ENCODE measurements around the gene TEPSIN. TPM values are rescaled to one million over a fixed set of nuclear protein-coding genes. Genes with fewer than 3 reads are reported as not detected.

The TEPSIN gene
- polyA plus RNA-seq, 6 donors from 2014 or later, result 4.5 to 16.8 (median 7.6) TPM

DNA sequence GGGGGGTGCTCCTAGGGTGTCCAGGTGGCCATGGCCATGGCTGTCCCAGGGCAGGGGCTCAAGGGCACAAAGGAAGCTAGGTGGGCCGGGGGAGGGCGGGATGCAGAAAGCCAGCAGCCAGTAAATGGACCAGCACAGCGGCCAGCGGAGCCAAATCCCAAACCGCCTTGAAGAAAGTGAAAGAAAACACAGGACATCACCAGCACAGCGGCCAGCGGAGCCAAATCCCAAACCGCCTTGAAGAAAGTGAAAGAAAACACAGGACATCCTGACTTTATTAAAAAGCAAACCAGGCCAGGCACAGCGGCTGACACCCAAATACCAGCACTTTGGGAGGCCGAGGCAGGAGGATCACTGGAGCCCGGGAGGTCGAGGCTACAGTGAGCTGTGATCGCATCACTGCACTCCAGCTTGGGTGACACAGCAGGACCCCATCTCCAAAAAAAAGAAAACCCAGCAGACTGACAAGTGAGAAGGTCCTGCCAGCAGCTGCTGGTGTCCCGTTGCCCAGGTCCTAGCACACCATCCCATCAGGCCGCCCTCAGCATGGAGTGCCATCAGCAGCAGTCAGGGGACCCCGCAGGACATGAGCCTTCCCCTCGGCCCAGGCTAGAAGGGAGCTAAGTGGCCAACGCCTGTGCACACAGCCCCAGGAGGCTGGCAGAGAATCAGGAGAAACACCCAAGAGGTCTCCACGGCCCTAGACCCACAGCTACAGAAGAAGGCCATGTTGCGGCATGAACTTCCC lies 39.3 kb upstream of the TEPSIN start:
- H3K27ac Mint-ChIP-seq, result no peak overlapping the region
- peaks cover 0 to 5% (median 0%) of the 10 kb centered on the region in 3 donors for H3K4me1 Mint-ChIP-seq
- DNase-seq (no peak), ATAC-seq (ENCODE audit: low read depth in 2 of 2) (no peak)
- peak overlapping the region in 1 of 8 donors; percentile 42 for H3K4me3 Mint-ChIP-seq
- no peaks in the 10 kb centered on the region for H3K27me3 Mint-ChIP-seq
- no peaks in the 10 kb centered on the region for H3K9me3 Mint-ChIP-seq
- peaks cover under 1 to 13% of the 10 kb centered on the region in 2 donors for H3K36me3 Mint-ChIP-seq

DNA sequence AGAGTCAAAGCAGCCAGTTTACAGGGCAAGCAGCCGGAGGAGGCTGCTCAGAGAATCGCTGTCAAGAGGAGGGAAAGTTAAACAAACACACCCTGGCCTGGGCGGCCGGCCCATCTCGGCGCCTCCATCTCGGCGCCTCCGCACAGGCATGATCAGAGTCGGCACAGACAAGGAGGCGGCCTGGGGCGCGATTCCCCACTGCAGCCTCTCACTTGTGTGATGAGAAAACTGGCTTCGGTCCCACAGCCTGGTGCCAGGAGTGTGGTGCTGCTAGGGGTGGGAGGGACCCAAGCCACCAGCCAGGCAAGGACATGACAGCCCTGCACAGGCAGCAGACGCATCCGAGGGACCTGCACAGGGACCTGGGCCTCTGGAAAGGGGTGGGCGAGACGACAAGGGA lies 38.6 kb upstream of the TEPSIN start:
- Mint-ChIP-seq H3K4me3 (peak overlapping the region in 1 of 8 donors; percentile 42), H3K4me1 (peaks cover 0 to 6% (median 0%) of the 10 kb centered on the region in 3 donors), H3K9me3 (no peaks in the 10 kb centered on the region), H3K27ac (no peak overlapping the region), H3K36me3 (peaks cover 7 to 13% of the 10 kb centered on the region in 2 donors), H3K27me3 (no peaks in the 10 kb centered on the region)
- DNase-seq (no peak), ATAC-seq (ENCODE audit: low read depth in 2 of 2) (no peak)

DNA sequence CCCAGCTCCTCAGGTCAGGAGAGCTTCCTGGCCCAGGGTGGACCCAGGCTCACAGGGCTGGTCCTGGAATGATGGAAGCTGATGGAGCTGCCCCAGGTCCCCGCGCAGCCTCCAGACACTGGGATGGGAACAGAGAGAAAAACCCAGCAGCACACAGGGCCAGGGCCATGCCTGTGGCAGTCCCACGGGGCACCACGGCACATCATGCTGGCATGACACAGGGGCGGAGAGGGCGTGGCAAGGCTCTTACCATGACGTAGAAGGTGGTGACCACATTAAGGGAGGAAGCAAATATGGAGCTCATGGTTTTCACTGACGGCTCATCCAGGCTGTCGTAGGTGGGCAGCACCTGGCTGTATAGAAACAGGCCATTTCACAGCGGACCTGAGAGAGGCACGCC lies 37.9 kb upstream of the TEPSIN start:
- Mint-ChIP-seq H3K27me3 (no peaks in the 10 kb centered on the region), H3K4me1 (peaks cover 0 to 6% (median 0%) of the 10 kb centered on the region in 3 donors), H3K9me3 (no peaks in the 10 kb centered on the region), H3K36me3 (peaks cover 7 to 13% of the 10 kb centered on the region in 2 donors), H3K27ac (peak overlapping the region in 1 of 6 donors; percentile 56), H3K4me3 (no peak overlapping the region)
- DNase-seq (no peak), ATAC-seq (ENCODE audit: low read depth in 2 of 2) (no peak)

DNA sequence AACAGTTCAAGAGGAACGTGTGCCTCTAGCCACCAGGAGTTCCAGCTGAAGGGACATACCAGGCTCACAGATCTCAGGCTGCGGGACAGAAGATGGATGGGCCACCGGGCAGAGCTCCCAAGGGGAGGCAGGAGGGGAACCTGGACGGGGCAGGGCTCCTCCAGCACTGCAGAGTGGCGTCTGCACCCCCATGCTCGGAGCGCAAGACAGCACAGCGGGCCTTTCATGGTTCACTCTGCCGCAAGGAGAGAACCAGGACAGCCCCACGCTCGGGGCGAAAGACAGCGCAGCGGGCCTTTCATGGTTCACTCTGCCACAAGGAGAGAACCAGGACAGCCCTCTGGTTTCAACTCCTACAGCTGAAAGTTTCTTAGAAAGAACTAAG lies 35.6 kb upstream of the TEPSIN start:
- Mint-ChIP-seq H3K36me3 (peaks cover 6 to 7% of the 10 kb centered on the region in 2 donors), H3K9me3 (no peaks in the 10 kb centered on the region), H3K4me1 (peaks cover 0 to 6% (median 0%) of the 10 kb centered on the region in 3 donors), H3K27ac (no peak overlapping the region), H3K4me3 (no peak overlapping the region), H3K27me3 (no peaks in the 10 kb centered on the region)
- no peak for DNase-seq
- ATAC-seq (ENCODE audit: low read depth in 2 of 2), result no peak

DNA sequence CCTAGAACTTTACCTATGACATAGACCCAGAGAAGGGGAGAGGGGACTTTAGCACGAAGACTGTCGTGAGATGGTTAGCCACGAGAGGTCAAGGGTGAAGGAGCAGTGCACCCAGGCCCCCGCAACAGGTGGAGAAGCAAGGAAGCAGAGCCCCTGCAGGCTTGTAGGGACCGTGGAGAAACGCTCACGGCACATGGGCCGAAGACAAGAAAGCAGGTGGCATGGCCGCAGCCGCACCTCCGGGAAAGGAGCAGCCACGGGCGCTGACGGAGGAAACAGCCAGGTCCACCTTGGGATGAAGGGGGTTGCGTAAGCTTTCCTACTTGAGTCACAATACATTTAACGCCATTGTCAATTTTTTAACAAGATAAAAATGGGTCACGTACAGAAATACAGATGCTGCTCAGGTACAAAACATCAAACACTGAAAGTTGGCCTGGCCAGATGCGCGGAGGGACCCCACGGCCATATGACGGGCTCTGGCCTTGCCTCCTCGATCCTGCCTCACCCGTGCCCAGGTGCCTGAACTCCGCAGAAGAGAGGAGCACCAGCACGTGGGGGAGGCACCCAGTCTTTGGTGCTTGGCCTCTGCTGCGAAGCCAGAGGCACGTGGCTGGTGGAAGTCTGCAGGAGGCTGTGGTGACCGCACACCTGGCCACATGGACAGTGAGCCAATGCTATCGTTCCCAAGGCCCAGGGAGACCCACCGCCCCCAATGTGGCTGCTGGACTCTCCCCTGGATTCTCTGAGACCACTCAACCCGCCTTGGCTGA lies 35.0 kb upstream of the TEPSIN start:
- H3K4me3 Mint-ChIP-seq, result no peak overlapping the region
- H3K27ac Mint-ChIP-seq, result no peak overlapping the region
- no peaks in the 10 kb centered on the region for H3K9me3 Mint-ChIP-seq
- peaks cover 0 to 6% (median 0%) of the 10 kb centered on the region in 3 donors for H3K4me1 Mint-ChIP-seq
- no peak for DNase-seq
- H3K27me3 Mint-ChIP-seq, result no peaks in the 10 kb centered on the region
- peaks cover 6 to 7% of the 10 kb centered on the region in 2 donors for H3K36me3 Mint-ChIP-seq
- no peak for ATAC-seq (ENCODE audit: low read depth in 2 of 2)

DNA sequence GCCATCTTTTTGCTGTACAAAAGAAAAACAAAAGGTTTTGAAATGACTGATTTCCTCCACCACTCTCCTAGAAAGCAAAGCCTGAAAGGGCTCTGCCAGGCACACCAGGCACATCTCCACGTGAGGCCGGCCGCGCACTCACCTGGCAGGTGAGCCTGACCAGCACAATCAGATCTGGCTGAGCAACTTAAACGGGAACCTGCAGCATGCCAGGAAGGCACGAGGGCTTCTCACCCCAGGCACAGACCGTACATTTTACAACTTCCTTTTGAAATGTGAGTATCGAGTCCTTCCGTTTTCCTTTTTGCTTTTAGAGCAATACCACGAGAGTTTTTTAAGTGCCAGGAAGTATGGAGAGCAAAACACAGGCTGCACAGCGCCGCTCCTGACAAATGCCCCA lies 33.8 kb upstream of the TEPSIN start:
- H3K9me3 Mint-ChIP-seq, result no peaks in the 10 kb centered on the region
- H3K27me3 Mint-ChIP-seq, result no peaks in the 10 kb centered on the region
- peak overlapping the region in 1 of 8 donors; percentile 45 for H3K4me3 Mint-ChIP-seq
- DNase-seq (no peak), ATAC-seq (ENCODE audit: low read depth in 2 of 2) (no peak)
- H3K4me1 Mint-ChIP-seq, result peaks cover 0 to 6% (median 0%) of the 10 kb centered on the region in 3 donors
- H3K27ac Mint-ChIP-seq, result no peak overlapping the region
- peaks cover 6 to 7% of the 10 kb centered on the region in 2 donors for H3K36me3 Mint-ChIP-seq

DNA sequence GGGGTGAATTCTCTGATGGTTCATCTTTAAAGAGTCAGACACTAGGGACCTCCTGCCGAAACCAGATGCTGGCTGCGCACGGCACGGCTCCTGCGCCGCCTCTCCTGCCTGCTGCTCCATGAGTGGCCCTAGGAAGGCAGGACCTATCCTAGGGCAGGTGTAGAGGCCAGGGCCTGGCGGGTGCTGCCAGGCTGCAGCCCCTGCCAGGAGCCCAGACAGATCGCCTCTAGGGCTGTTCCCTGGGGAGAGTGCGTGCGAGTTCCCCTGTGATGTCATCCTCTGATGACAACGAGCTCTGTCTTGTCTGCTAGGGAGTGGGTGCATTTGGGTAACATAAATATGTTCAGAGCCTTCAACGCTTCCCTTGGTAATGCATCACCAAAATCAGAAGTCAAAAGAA lies 32.4 kb upstream of the TEPSIN start:
- Mint-ChIP-seq H3K27me3 (no peaks in the 10 kb centered on the region), H3K9me3 (no peaks in the 10 kb centered on the region), H3K36me3 (peaks cover 7 to 13% of the 10 kb centered on the region in 2 donors), H3K4me1 (peaks cover 0 to 6% (median 4%) of the 10 kb centered on the region in 3 donors), H3K4me3 (no peak overlapping the region), H3K27ac (no peak overlapping the region)
- DNase-seq (no peak), ATAC-seq (ENCODE audit: low read depth in 2 of 2) (no peak)

DNA sequence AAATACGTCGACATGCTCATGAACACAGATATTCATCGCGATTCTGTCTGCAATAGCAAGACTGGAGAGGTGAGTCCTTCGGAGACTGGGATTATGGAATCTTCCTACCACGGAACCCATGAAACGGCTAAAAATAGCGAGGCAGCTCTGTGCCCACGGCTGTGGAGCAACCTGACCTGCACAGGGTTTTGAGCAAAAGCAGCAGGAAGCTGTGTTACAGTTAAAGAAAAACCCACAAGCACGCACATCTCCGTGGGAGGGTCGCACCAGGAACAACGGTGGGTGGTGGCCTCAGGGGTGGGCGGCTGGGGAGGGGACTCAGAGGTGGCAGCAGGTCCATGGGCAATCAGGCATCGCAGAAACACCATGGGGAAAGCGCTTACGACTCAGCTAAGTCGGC lies 31.4 kb upstream of the TEPSIN start:
- no peaks in the 10 kb centered on the region for H3K27me3 Mint-ChIP-seq
- H3K4me3 Mint-ChIP-seq, result no peak overlapping the region
- H3K27ac Mint-ChIP-seq, result no peak overlapping the region
- DNase-seq, result no peak
- no peak for ATAC-seq (ENCODE audit: low read depth in 2 of 2)
- H3K4me1 Mint-ChIP-seq, result peaks cover 0 to 6% (median 4%) of the 10 kb centered on the region in 3 donors
- no peaks in the 10 kb centered on the region for H3K9me3 Mint-ChIP-seq
- H3K36me3 Mint-ChIP-seq, result peaks cover 7 to 17% of the 10 kb centered on the region in 2 donors

DNA sequence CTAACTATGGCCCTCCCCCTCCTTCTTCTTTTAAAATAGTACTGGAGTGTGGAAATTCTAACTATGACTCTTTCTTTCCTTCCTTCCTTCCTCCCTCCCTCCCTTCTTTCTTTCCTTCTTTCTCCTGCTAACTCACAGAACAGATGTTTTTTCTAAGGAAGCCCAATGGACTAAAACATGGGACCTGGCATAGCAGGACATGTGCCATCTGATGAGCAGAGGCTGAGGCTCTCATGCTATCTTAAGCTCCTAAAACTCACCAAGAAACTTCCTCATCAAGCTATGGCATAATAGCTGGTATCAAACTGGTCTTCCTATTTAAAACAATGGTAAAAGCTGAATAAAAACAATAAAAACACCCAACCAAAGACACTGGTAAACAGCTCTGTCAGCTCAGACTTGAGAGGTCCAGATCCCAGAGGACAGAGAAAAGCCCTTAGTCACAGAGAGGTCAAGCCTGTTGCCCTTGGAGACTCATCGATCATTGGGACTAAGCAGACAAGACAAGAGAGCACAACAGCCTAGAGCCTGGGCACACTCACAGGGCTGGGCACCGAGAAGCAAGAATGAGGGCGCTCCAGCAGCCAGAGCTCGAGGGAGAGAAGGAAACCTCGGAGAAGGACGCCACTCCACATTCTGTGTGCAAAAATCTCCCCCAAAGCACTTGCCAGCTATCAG lies 28.7 kb upstream of the TEPSIN start:
- Mint-ChIP-seq H3K4me3 (no peak overlapping the region), H3K27ac (peak overlapping the region in 3 of 6 donors; percentile 23 to 48 (median 36)), H3K9me3 (no peaks in the 10 kb centered on the region), H3K36me3 (peaks cover under 1 to 19% of the 10 kb centered on the region in 2 donors), H3K27me3 (no peaks in the 10 kb centered on the region), H3K4me1 (peaks cover 0 to 4% (median 0%) of the 10 kb centered on the region in 3 donors)
- no peak for DNase-seq
- no peak for ATAC-seq (ENCODE audit: low read depth in 2 of 2)

DNA sequence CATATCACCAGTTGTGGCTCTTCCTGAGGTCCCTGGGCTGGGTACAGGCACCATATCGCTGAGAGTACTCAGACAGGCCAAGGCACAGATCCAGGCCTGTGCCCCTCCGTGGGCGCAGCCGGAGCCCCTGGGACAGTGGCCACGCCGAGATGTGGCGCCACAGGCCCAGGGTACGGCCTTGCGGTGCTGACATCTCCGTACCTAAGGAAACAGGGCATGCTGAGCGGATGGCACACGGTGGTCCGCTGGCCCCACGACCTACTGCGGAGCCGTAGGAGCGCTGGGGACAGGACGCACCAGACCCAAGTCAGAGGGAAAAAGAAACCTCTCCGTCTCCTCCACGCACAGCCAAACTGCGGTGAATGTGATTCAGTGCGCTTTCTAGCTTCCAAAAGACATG lies 26.7 kb upstream of the TEPSIN start:
- H3K4me3 Mint-ChIP-seq, result no peak overlapping the region
- H3K36me3 Mint-ChIP-seq, result peaks cover 0 to 19% of the 10 kb centered on the region in 2 donors
- DNase-seq (no peak), ATAC-seq (ENCODE audit: low read depth in 2 of 2) (no peak)
- H3K27ac Mint-ChIP-seq, result no peak overlapping the region
- no peaks in the 10 kb centered on the region for H3K9me3 Mint-ChIP-seq
- H3K27me3 Mint-ChIP-seq, result no peaks in the 10 kb centered on the region
- H3K4me1 Mint-ChIP-seq, result peaks cover 0 to 4% (median 0%) of the 10 kb centered on the region in 3 donors

DNA sequence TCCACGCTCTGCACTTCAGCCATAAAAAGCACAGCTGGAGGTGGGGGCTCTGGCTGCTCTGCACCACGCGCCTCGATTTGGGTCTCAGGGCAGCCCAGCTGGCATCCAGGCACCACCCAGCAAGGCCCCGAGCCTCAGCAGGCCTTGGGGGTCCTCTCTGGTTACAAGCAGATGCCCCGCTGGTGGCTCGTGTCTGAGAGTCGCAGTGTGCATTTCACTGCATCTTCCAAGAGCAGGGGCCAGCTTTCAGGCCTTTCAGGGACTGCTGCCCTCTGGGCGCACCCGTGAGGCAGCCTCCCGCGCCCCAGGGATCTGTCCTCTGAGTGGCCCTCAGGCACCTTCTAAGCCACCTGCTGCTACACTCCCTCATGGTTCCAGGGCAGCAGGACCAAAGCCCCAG lies 25.8 kb upstream of the TEPSIN start:
- H3K36me3 Mint-ChIP-seq, result peaks cover 0 to 19% of the 10 kb centered on the region in 2 donors
- peaks cover 0 to 4% (median 0%) of the 10 kb centered on the region in 3 donors for H3K4me1 Mint-ChIP-seq
- no peak for DNase-seq
- H3K27ac Mint-ChIP-seq, result no peak overlapping the region
- no peak for ATAC-seq (ENCODE audit: low read depth in 2 of 2)
- H3K9me3 Mint-ChIP-seq, result no peaks in the 10 kb centered on the region
- H3K4me3 Mint-ChIP-seq, result no peak overlapping the region
- no peaks in the 10 kb centered on the region for H3K27me3 Mint-ChIP-seq

DNA sequence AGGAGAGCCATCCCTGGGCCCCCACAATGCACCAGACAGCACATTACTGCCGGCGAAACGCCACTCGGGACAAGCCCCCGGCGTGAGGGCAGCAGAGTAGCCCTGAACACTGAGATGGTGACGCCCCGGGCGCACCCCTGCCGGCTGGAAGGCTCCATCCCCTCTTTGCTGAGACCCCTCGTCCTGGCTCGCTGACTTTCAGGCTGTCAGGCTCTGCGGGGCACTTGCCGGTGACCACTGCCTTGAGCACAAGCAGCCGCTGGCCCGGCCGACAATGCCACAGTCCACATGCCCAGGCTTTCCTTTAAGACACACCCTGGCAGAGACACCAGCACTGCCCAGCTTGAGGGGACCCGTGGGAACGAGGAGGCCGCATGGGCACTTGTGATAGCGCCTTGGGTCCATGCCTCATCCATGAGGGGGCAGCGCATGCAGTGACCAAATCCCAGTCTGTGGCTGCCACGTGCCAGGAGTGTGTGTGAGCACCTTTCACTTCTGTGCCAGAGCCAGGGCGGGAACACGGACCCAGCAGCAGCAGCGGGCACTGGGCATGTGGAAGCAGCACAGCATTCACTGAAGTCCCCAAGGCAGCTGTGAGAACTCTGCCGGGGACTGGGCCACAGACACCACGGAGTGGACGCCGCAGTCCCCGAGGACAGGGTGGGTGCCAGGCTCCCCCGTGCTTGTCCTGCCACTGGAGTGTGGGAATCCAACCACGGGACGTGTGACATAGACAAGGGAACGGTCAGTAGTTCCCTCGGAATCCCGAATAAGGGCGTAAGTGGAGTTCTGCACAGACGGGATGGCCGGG lies 24.7 kb upstream of the TEPSIN start:
- no peak overlapping the region for H3K4me3 Mint-ChIP-seq
- H3K27me3 Mint-ChIP-seq, result no peaks in the 10 kb centered on the region
- no peaks in the 10 kb centered on the region for H3K9me3 Mint-ChIP-seq
- no peak overlapping the region for H3K27ac Mint-ChIP-seq
- ATAC-seq (ENCODE audit: low read depth in 2 of 2) (no peak), DNase-seq (no peak)
- H3K36me3 Mint-ChIP-seq, result peaks cover 0 to 19% of the 10 kb centered on the region in 2 donors
- peaks cover 0 to 4% (median 0%) of the 10 kb centered on the region in 3 donors for H3K4me1 Mint-ChIP-seq
